PC-3 (cell line): ENCODE data around the gene OPRM1. TPM values are rescaled to one million over a fixed set of nuclear protein-coding genes. Genes with fewer than 3 reads are reported as not detected.
"Not testable (repeated sequence)": the region's sequence is repeated elsewhere in the genome, so short reads cannot be mapped to it uniquely, and the experiment has no call there.

Experiments used
- ATAC-seq: fragments of 200-7000 bp; cut with Tn5 transposase; 2 replicates; pipeline ENCODE4 v1.9.1; 2020; ENCODE audit warnings: mild to moderate bottlenecking, moderate library complexity
- BruUV-seq: library from RNA; stranded (reverse); fragments of 400-500 nt; replicated peaks from 2 replicates; lab custom pipeline; 2021; lab: Mats Ljungman, UMichigan
- CTCF ChIA-PET: fragments of 300-600 bp; sonication (Branson Sonifier 250); formaldehyde crosslinking; loops from one replicate; lab custom pipeline; 2022; ENCODE audit warnings: antibody characterized with exemption; lab: Charles Lee
- POLR2A ChIA-PET: fragments of 300-600 bp; sonication (Branson Sonifier 250); formaldehyde crosslinking; loops from one replicate; lab custom pipeline; 2022; ENCODE audit warnings: antibody characterized with exemption; ENCODE audit not compliant: unreplicated experiment; lab: Charles Lee
- DNase-seq: peaks from one replicate; pipeline ENCODE4 v3.0.0-alpha.2; 2015
- H2AFZ ChIP-seq: fragments of 300-600 bp; sonication (generic); 2 replicates; pipeline ENCODE4 v1.6.0; 2016; ENCODE audit warnings: antibody characterized with exemption, low read length
- H3F3A ChIP-seq: fragments of 300-600 bp; sonication (generic); one replicate; pipeline ENCODE4 v1.6.0; 2017; ENCODE audit warnings: antibody characterized with exemption, low read length, control low read depth, mild to moderate bottlenecking; ENCODE audit not compliant: unreplicated experiment
- H3K27ac ChIP-seq: fragments of 300-600 bp; sonication (generic); 2 replicates; pipeline ENCODE4 v1.5.1; 2016; ENCODE audit warnings: mild to moderate bottlenecking, low read length
- H3K27me3 ChIP-seq: fragments of 300-600 bp; sonication (generic); 2 replicates; pipeline ENCODE4 v1.6.1; 2016; ENCODE audit warnings: low read length, mixed read lengths
- H3K36me3 ChIP-seq: fragments of 300-600 bp; sonication (generic); 2 replicates; pipeline ENCODE4 v1.6.1; 2016; ENCODE audit warnings: low read depth, mixed run types, low read length, mixed read lengths
- H3K4me1 ChIP-seq: fragments of 300-600 bp; sonication (generic); 2 replicates; pipeline ENCODE4 v1.5.1; 2016; ENCODE audit warnings: low read length; ENCODE audit not compliant: insufficient read depth
- H3K4me2 ChIP-seq: fragments of 300-600 bp; sonication (generic); 2 replicates; pipeline ENCODE4 v1.6.0; 2016; ENCODE audit warnings: low read length
- H3K4me3 ChIP-seq: fragments of 300-600 bp; sonication (generic); 2 replicates; pipeline ENCODE4 v1.5.1; 2016; ENCODE audit warnings: mild to moderate bottlenecking, low read length, mixed read lengths
- H3K79me2 ChIP-seq: fragments of 300-600 bp; sonication (generic); 2 replicates; pipeline ENCODE4 v1.6.1; 2017; ENCODE audit warnings: low read length, mixed read lengths
- H3K9ac ChIP-seq: fragments of 300-600 bp; sonication (generic); 2 replicates; pipeline ENCODE4 v1.6.0; 2016; ENCODE audit warnings: mild to moderate bottlenecking, low read length
- H3K9me2 ChIP-seq: fragments of 300-600 bp; sonication (generic); replicated peaks from 2 replicates; pipeline ENCODE4 v1.6.1; 2016; ENCODE audit warnings: mixed run types, low read length, mixed read lengths
- H3K9me3 ChIP-seq: fragments of 300-600 bp; sonication (generic); 2 replicates; pipeline ENCODE4 v1.6.1; 2016; ENCODE audit warnings: low read length, mixed read lengths
- H4K20me1 ChIP-seq: fragments of 300-600 bp; sonication (generic); 2 replicates; pipeline ENCODE4 v1.6.1; 2016; ENCODE audit warnings: low read length, mixed read lengths
- CTCF ChIP-seq: fragments of 300-600 bp; sonication (generic); conservative IDR thresholded peaks from 2 replicates; pipeline ENCODE4 v1.5.1; 2017; ENCODE audit warnings: antibody characterized with exemption, low read depth, mild to moderate bottlenecking, low read length
- EZH2 ChIP-seq: fragments of 300-600 bp; sonication (generic); IDR thresholded peaks from one replicate; pipeline ENCODE4 v1.6.1; 2017; ENCODE audit warnings: antibody characterized with exemption, mild to moderate bottlenecking, low read length; ENCODE audit not compliant: unreplicated experiment
- EZH2phosphoT487 ChIP-seq: fragments of 300-600 bp; sonication (generic); IDR thresholded peaks from 2 replicates; pipeline ENCODE4 v1.6.1; 2018; ENCODE audit warnings: mild to moderate bottlenecking, antibody characterized with exemption, low read length, borderline replicate concordance
- intact Hi-C: fragments of 100-400 bp; cut with micrococcal nuclease; formaldehyde crosslinking; loops from 2 replicates; pipeline ENCODE4 v1.9.0; 2023
- total RNA-seq: library from RNA; depleted of rRNA; stranded (reverse); fragments of >200 nt; gene quantifications from 2 replicates; pipeline ENCODE4 v1.2.3, GENCODE V29; 2014

The OPRM1 gene
- total RNA-seq, 1 experiment from 2014 or later = not detected

- peaks cover 13% of the 10 kb centered on the region for H3K4me1 ChIP-seq
- H3K27me3 ChIP-seq = no peaks in the 10 kb centered on the region
- H3K79me2 ChIP-seq = no peaks in the 10 kb centered on the region
- H3K9me2 ChIP-seq = no peaks in the 10 kb centered on the region
- H3K9me3 ChIP-seq = no peaks in the 10 kb centered on the region
- intact Hi-C loops = loop anchor here (5.0 kb wide), 1 partner anchor 121 kb away; no protein-coding TSS in a partner anchor
- H3K36me3 ChIP-seq = no peaks in the 10 kb centered on the region
- no peak for TF ChIP-seq EZH2
- no peak for TF ChIP-seq CTCF
- no peak for TF ChIP-seq EZH2phosphoT487
- no TSS peak for BruUV-seq
- H3K27ac ChIP-seq = no peak overlapping the region
- no peak overlapping the region for H2AFZ ChIP-seq
- ChIA-PET CTCF (interaction anchor here (0.7 kb wide), 1 partner anchor 661 kb away, joined by 3 read pairs; no protein-coding TSS in a partner anchor), POLR2A (no interaction called here)
- no peak overlapping the region; the same call in 1 of the 2 replicates for H3K4me2 ChIP-seq
- no peaks in the 10 kb centered on the region for H4K20me1 ChIP-seq
- H3K9ac ChIP-seq = no peak overlapping the region
- H3F3A ChIP-seq = no peaks in the 10 kb centered on the region
- H3K4me3 ChIP-seq = no peak overlapping the region
- ATAC-seq = no peak
- DNase-seq = no peak
Measured at GRCh38 chr6:154196333-154196885, 157.4 kb downstream of the OPRM1 start.

DNA sequence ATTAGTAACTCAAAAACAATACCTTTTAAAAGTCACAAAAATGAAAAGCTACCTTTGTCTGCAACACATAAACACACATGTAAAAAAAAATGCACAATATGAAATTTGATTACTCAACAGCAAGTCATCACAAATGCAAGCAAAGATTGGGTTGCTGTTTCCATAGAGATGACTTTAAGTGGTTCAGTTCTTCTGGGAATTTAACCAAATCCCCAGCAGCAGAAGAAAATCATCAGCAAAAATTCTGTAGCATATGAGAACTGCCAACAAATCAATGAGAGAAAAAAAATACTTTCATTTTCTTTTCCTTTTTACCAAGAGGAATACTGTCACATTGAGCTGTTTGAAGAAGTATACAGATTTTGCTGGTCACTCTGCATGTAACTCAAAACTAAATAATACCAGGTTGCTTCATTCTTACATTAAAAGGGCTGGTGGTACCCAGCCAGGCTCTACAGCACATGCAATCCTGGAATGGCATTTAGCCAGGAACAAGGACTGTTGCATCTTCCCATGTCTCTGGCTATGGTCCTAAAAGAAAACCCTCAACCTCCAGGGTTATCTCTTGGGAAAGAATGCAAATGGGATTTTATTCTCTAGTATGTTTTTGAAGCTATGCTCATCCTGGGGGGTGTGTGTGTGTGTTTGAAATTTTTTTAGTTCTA is 158.3 kb downstream of the OPRM1 start:
- peak; percentile 66 for DNase-seq

DNA sequence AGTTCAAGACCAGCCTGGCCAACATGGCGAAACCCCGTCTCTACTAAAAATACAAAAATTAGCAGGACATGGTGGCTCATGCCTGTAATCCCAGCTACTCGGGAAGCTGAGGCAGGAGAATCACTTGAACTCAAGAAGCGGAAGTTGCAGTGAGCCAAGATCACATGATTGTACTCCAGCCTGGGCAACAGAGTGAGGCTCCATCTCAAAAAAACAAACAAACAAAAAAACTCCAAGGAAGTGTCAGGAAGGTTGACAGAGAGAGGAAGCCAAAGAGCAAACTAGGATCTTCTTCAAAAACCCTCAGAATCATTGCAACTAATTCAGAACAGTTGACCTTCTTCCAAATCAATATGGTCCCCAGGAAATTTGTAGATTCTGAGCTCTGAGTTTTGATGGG is 162.6 kb downstream of the OPRM1 start:
- H2AFZ ChIP-seq, H3F3A ChIP-seq, ATAC-seq, H3K79me2 ChIP-seq, H3K27me3 ChIP-seq, H3K4me3 ChIP-seq, CTCF ChIA-PET, H3K9me3 ChIP-seq, H3K9ac ChIP-seq, H3K9me2 ChIP-seq, BruUV-seq, intact Hi-C loops, H3K4me2 ChIP-seq, DNase-seq, H3K36me3 ChIP-seq, H4K20me1 ChIP-seq, POLR2A ChIA-PET, H3K27ac ChIP-seq: not testable (repeated sequence)
- peaks cover 11% of the 10 kb centered on the region for H3K4me1 ChIP-seq

More for the DNA sequence above, 158.3 kb downstream of the OPRM1 start:
- Histone ChIP-seq H4K20me1 (no peaks in the 10 kb centered on the region), H3K4me1 (peaks cover 13% of the 10 kb centered on the region), H3K9ac (no peak overlapping the region), H3K4me3 (no peak overlapping the region), H3K9me3 (no peaks in the 10 kb centered on the region), H3K79me2 (no peaks in the 10 kb centered on the region), H3K4me2 (peak overlapping the region; percentile 35), H3F3A (no peaks in the 10 kb centered on the region), H3K27me3 (no peaks in the 10 kb centered on the region), H3K36me3 (no peaks in the 10 kb centered on the region), H3K27ac (peak overlapping the region; percentile 26; the same call in 1 of the 2 replicates), H2AFZ (no peak overlapping the region), H3K9me2 (no peaks in the 10 kb centered on the region)
- ChIA-PET CTCF (interaction anchor here (0.7 kb wide), 1 partner anchor 662 kb away, joined by 3 read pairs; no protein-coding TSS in a partner anchor), POLR2A (interaction anchor here (0.6 kb wide), 1 partner anchor 310 kb away, joined by 5 read pairs; no protein-coding TSS in a partner anchor)
- intact Hi-C loops = loop anchor here (1.0 to 5.0 kb wide), 2 partner anchors 120 to 190 kb away; no protein-coding TSS in a partner anchor
- peak; percentile 78 for ATAC-seq
- no peak for TF ChIP-seq CTCF
- BruUV-seq = no TSS peak
